Liver (tissue), 9 donors: ENCODE measurements around the gene PSMG4. TPM values are rescaled to one million over a fixed set of nuclear protein-coding genes. Genes with fewer than 3 reads are reported as not detected.

ENCODE experiments used
- DNase-seq: peaks from one replicate; pipeline ENCODE4 v3.0.0-alpha.2; 2017; ENCODE audit warnings: low spot score
- H3K27ac ChIP-seq, 2 donors: one replicate each; pipeline ENCODE4 v1.7.0; 2013; ENCODE audit warnings: inconsistent platforms in 2 of 2, low read length in 2 of 2, control low read depth in 1 of 2, low read depth in 1 of 2, mild to moderate bottlenecking in 1 of 2
- H3K27me3 ChIP-seq, 4 donors: one replicate each; pipeline versions ENCODE4 v1.6.1 to v1.7.0; 2013; ENCODE audit warnings: low read length in 3 of 4, inconsistent platforms in 1 of 4, mild to moderate bottlenecking in 1 of 4, moderate library complexity in 1 of 4; ENCODE audit not compliant: control insufficient read depth in 4 of 4, insufficient read depth in 4 of 4
- H3K36me3 ChIP-seq, 4 donors: one replicate each; pipeline versions ENCODE4 v1.6.1 to v1.7.0; 2013; ENCODE audit warnings: low read length in 3 of 4, mild to moderate bottlenecking in 3 of 4, low read depth in 1 of 4, moderate library complexity in 1 of 4; ENCODE audit not compliant: control insufficient read depth in 4 of 4, insufficient read depth in 3 of 4
- H3K4me1 ChIP-seq, 4 donors: one replicate each; pipeline versions ENCODE4 v1.6.1 to v1.7.0; 2013; ENCODE audit warnings: low read length in 3 of 4, mild to moderate bottlenecking in 3 of 4, moderate library complexity in 1 of 4; ENCODE audit not compliant: control insufficient read depth in 4 of 4, insufficient read depth in 4 of 4
- H3K4me3 ChIP-seq, 3 donors: one replicate each; pipeline versions ENCODE4 v1.6.1 to v1.7.0; 2013; ENCODE audit warnings: low read length in 3 of 3, control low read depth in 1 of 3, low read depth in 1 of 3, mild to moderate bottlenecking in 1 of 3
- H3K9ac ChIP-seq, 2 donors: one replicate each; pipeline ENCODE4 v1.7.0; 2013; ENCODE audit warnings: low read length in 2 of 2, mild to moderate bottlenecking in 2 of 2, moderate library complexity in 2 of 2, control low read depth in 1 of 2, low read depth in 1 of 2
- H3K9me3 ChIP-seq, 4 donors: one replicate each; pipeline versions ENCODE4 v1.6.1 to v1.7.0; 2013; ENCODE audit warnings: low read length in 3 of 4; ENCODE audit not compliant: control insufficient read depth in 4 of 4
- ATF3 ChIP-seq: IDR thresholded peaks from 2 replicates; pipeline ENCODE4 v1.6.1; 2016; ENCODE audit warnings: antibody characterized with exemption
- CTCF ChIP-seq: fragments of 150-350 bp; IDR thresholded peaks from 2 replicates; pipeline ENCODE4 v1.5.1; 2017; ENCODE audit warnings: improper control_type of control experiment, low read depth, low read length; ENCODE audit not compliant: missing input control
- EGR1 ChIP-seq, 2 donors: IDR thresholded peaks; 2 replicates each; pipeline ENCODE4 v1.6.1; 2016 to 2018; ENCODE audit warnings: antibody characterized with exemption in 2 of 2, low read depth in 2 of 2
- FOXA1 ChIP-seq: IDR thresholded peaks from 2 replicates; pipeline ENCODE4 v1.6.1; 2016; ENCODE audit warnings: antibody characterized with exemption
- FOXA2 ChIP-seq: IDR thresholded peaks from 2 replicates; pipeline ENCODE4 v1.6.1; 2016; ENCODE audit warnings: antibody characterized with exemption
- GABPA ChIP-seq, 2 donors: IDR thresholded peaks in 1 of 2; conservative IDR thresholded peaks in 1 of 2; 2 replicates each; pipeline ENCODE4 v1.6.1; 2016; ENCODE audit warnings: antibody characterized with exemption in 2 of 2, mild to moderate bottlenecking in 1 of 2, moderate library complexity in 1 of 2
- HNF4A ChIP-seq, 2 donors: conservative IDR thresholded peaks; 2 replicates each; pipeline ENCODE4 v1.6.1; 2016; ENCODE audit warnings: antibody characterized with exemption in 2 of 2, mild to moderate bottlenecking in 2 of 2
- HNF4G ChIP-seq: IDR thresholded peaks from 2 replicates; pipeline ENCODE4 v1.6.1; 2016; ENCODE audit warnings: antibody characterized with exemption
- JUND ChIP-seq, 2 donors: IDR thresholded peaks; 2 replicates each; pipeline ENCODE4 v1.6.1; 2016; ENCODE audit warnings: antibody characterized with exemption in 2 of 2
- MAX ChIP-seq: IDR thresholded peaks from 2 replicates; pipeline ENCODE4 v1.6.1; 2016; ENCODE audit warnings: antibody characterized with exemption
- NR2F2 ChIP-seq: IDR thresholded peaks from 2 replicates; pipeline ENCODE4 v1.6.1; 2016; ENCODE audit warnings: antibody characterized with exemption
- RAD21 ChIP-seq, 2 donors: IDR thresholded peaks; 2 replicates each; pipeline ENCODE4 v1.6.1; 2016; ENCODE audit warnings: antibody characterized with exemption in 2 of 2, mild to moderate bottlenecking in 2 of 2
- REST ChIP-seq: IDR thresholded peaks from 2 replicates; pipeline ENCODE4 v1.6.1; 2016; ENCODE audit warnings: antibody characterized with exemption, mild to moderate bottlenecking
- RXRA ChIP-seq, 2 donors: IDR thresholded peaks; 2 replicates each; pipeline ENCODE4 v1.6.1; 2017 to 2018; ENCODE audit warnings: antibody characterized with exemption in 2 of 2, mild to moderate bottlenecking in 1 of 2
- SP1 ChIP-seq: IDR thresholded peaks from 2 replicates; pipeline ENCODE4 v1.6.1; 2018; ENCODE audit warnings: antibody characterized with exemption, mild to moderate bottlenecking
- TAF1 ChIP-seq: conservative IDR thresholded peaks from 2 replicates; pipeline ENCODE4 v1.6.1; 2016; ENCODE audit warnings: antibody characterized with exemption, mild to moderate bottlenecking
- YY1 ChIP-seq: IDR thresholded peaks from 2 replicates; pipeline ENCODE4 v1.6.1; 2016; ENCODE audit warnings: antibody characterized with exemption, mild to moderate bottlenecking
- ZBTB33 ChIP-seq: IDR thresholded peaks from 2 replicates; pipeline ENCODE4 v1.6.1; 2016; ENCODE audit warnings: antibody characterized with exemption
- WGBS: extraction: QIAGEN DNeasy Blood & Tissue Kit; methylation state at CpG from one replicate; pipeline ENCODE4 v1.1.7; 2013; 5-methylcytosine and 5-hydroxymethylcytosine counted together
- polyA plus RNA-seq, 2 donors: library from polyadenylated mRNA; stranded (reverse) in 1 of 2; unstranded in 1 of 2; fragments of 200-250 nt in 1 of 2; fragments of >200 nt in 1 of 2; fragmentation: Nextera tagmentation in 1 of 2; extraction: Ambion mirVana in 1 of 2; gene quantifications; one replicate each; pipeline versions ENCODE4 v1.2.1 to v1.2.3, GENCODE V29; 2013 to 2015
- total RNA-seq, 2 donors: library from RNA; depleted of rRNA; stranded (reverse); fragments of >200 nt; gene quantifications; one replicate each; pipeline ENCODE4 v1.2.3, GENCODE V29; 2014
- donor health status: healthy.
- donor health status: healthy.
- donor health status: healthy.
- donor health status: healthy.
- donor health status: healthy.

The PSMG4 gene
- total and polyA plus RNA-seq, 4 donors = 10.7 to 28.5 (median 15.1) TPM

GRCh38 chr6:3301506-3301905 lies 42.8 kb downstream of the PSMG4 start:
- Histone ChIP-seq H3K36me3 (peaks cover 2 to 17% (median 9%) of the 10 kb centered on the region in 4 donors), H3K9me3 (no peaks in the 10 kb centered on the region), H3K4me3 (no peak overlapping the region), H3K4me1 (peaks cover 0 to 9% (median 2%) of the 10 kb centered on the region in 4 donors), H3K9ac (no peak overlapping the region), H3K27me3 (no peaks in the 10 kb centered on the region), H3K27ac (no peak overlapping the region)
- no peak for DNase-seq
- WGBS = 97% methylated on average over 8 of the region's 8 CpGs
- TF ChIP-seq ATF3 (no peak), MAX (no peak), FOXA2 (no peak), CTCF (no peak), NR2F2 (no peak), HNF4A (conservative IDR thresholded peaks at IDR 0.05) (no peak), GABPA (IDR thresholded peaks at IDR 0.05 in 1 of 2, conservative IDR thresholded peaks at IDR 0.05 in 1 of 2) (no peak), FOXA1 (no peak), YY1 (no peak), TAF1 (no peak), RAD21 (IDR thresholded peaks at IDR 0.05) (no peak), EGR1 (IDR thresholded peaks at IDR 0.05; ENCODE audit: low read depth in 2 of 2) (no peak), HNF4G (no peak), RXRA (IDR thresholded peaks at IDR 0.05) (no peak)

GRCh38 chr6:3303795-3304411 lies 45.2 kb downstream of the PSMG4 start:
- H3K27ac ChIP-seq = no peak overlapping the region
- no peaks in the 10 kb centered on the region for H3K27me3 ChIP-seq
- WGBS = 91% methylated on average over 3 of the region's 3 CpGs
- no peak overlapping the region for H3K9ac ChIP-seq
- peaks cover 4 to 24% (median 13%) of the 10 kb centered on the region in 4 donors for H3K36me3 ChIP-seq
- no peak for DNase-seq
- no peaks in the 10 kb centered on the region for H3K4me1 ChIP-seq
- H3K9me3 ChIP-seq = no peaks in the 10 kb centered on the region
- TF ChIP-seq CTCF (no peak), NR2F2 (no peak), TAF1 (no peak), REST (no peak), EGR1 (IDR thresholded peaks at IDR 0.05; ENCODE audit: low read depth in 2 of 2) (no peak), HNF4G (no peak), MAX (no peak), RAD21 (IDR thresholded peaks at IDR 0.05) (no peak), ATF3 (no peak), RXRA (IDR thresholded peaks at IDR 0.05) (no peak), FOXA2 (no peak), YY1 (no peak), JUND (IDR thresholded peaks at IDR 0.05) (no peak), GABPA (IDR thresholded peaks at IDR 0.05 in 1 of 2, conservative IDR thresholded peaks at IDR 0.05 in 1 of 2) (no peak), HNF4A (conservative IDR thresholded peaks at IDR 0.05) (no peak), ZBTB33 (no peak), SP1 (no peak), FOXA1 (no peak)
- H3K4me3 ChIP-seq = no peak overlapping the region
